ENCODE measurements around the gene IL1R1.
A peak's percentile ranks its signal among the peaks of the same experiment; 100 is the strongest.
"Not testable (repeated sequence)": the region's sequence is repeated elsewhere in the genome, so short reads cannot be mapped to it uniquely, and the experiment has no call there.

IL1R1 gene, protein sequence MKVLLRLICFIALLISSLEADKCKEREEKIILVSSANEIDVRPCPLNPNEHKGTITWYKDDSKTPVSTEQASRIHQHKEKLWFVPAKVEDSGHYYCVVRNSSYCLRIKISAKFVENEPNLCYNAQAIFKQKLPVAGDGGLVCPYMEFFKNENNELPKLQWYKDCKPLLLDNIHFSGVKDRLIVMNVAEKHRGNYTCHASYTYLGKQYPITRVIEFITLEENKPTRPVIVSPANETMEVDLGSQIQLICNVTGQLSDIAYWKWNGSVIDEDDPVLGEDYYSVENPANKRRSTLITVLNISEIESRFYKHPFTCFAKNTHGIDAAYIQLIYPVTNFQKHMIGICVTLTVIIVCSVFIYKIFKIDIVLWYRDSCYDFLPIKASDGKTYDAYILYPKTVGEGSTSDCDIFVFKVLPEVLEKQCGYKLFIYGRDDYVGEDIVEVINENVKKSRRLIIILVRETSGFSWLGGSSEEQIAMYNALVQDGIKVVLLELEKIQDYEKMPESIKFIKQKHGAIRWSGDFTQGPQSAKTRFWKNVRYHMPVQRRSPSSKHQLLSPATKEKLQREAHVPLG

DNA sequence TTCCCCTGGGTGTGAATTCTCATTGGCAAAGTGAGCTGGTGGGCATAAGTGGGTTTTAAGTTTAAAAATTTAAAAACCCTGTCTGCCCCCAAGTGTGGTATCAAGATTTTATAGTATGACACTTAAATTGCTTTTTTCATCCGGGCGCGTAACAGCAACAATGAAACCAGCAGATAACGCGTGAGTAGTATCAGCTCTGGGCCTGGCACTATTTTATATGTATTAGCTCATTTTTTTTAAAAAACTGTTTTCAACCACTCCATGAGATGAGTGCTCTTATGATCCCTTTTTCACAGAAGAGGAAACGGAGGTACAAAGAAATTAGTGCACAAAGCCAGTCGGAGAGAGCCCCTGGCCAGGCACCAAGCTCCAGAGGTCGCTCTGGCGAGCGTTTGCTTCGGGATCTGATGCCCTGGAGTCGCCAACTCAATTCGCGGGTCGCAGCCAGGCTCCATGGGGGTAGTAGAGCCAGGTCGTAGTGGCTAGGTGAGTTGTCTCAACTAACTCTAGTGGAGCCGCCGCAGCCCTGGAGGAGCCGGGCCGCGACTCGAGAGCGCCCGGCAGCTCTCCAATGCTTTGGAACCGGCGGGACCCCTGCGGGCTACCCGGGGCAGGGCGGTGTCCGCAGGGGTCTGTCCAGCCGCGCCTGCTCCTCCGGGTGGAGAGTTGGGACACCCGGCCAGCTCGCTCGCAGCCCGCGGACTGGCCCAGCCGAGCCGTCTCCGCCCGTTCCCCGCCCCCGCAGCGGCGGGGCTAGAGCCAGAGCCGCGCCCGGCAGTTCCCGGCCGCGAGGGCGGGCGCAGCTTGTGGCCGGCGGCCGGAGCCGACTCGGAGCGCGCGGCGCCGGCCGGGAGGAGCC is at the start of gene IL1R1:
Gene IL1R1 (plus strand): TSS at position 777 of the 859 bp plus-strand sequence. CDS start 14,979 bp downstream, outside the sequence.
- DNase-seq = no peak

DNA sequence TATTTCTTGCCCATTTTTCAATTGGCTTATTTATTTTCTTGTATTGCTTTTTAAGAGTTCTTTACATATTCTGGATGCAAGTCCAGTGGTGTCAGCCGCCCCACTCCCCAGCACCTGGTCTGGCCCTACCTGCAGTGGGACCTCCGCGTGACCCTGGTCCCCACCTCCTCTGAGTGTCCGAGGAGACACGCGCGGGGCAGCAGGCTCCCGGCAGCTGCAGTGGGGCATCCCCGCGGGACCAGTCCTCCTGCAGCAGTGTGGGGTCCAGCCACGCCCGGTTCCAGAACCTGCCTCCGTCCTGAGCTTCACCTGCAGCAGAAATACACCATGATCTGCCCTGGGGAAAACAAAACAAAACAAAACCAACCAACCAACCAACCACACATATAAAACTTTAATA is 48.9 kb upstream of the IL1R1 start:
- DNase-seq = no peak

DNA sequence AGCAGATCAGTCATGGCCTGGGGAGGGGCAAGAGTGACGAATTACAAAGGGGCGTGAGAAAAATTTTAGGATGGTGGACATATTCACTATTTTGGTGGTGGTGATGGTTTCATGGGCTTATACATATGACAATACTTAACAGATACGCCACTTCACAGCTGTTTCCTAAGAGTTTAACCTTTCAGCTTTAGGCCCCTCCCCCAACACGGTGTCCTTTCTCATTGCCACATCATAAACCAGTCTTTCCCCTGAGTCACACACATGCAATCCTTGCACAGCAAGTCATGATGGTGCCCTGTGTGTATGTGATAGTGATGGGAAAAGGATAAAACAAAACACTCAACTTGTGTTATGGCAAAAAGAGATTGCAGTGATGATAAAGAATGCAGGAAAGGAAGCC is 47.6 kb upstream of the IL1R1 start:
- no peak for DNase-seq

DNA sequence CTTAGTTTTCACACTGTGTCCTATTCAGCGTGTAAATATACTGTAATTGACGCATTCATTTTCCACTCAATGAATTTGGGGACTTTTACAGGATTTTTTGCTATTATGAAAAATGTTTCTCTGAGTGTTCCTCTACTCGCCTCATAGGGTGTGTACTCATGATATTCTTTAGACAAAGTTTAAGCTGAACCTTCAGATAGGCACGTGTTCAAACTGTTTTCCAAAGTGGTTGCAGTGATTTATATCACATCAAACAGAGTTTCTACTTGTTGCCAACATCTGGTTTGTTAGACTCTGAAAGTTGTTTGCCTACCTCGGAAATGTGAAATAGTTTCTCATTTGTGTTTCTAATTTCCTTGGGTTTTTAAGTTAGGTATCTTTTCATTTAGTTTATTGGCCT is 46.4 kb upstream of the IL1R1 start:
- DNase-seq = no peak

DNA sequence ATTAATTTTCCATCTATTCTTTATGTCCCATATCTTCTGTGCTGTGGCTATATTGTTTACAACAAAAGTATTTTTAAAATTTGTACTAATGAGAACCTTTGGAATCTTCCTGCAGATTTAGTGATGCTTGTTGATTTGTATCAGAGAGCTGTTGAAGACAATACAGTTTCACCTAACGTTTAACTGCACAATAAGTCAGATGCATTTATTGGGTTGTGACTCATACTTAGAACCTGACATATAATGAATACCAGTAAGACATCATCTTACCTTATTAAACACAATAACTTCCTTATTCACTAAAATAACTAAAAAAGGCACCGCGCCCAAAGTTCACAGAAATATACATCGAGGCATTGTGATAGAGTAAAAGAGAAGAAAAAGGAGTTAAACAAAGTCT is 43.8 kb upstream of the IL1R1 start:
- DNase-seq = no peak

DNA sequence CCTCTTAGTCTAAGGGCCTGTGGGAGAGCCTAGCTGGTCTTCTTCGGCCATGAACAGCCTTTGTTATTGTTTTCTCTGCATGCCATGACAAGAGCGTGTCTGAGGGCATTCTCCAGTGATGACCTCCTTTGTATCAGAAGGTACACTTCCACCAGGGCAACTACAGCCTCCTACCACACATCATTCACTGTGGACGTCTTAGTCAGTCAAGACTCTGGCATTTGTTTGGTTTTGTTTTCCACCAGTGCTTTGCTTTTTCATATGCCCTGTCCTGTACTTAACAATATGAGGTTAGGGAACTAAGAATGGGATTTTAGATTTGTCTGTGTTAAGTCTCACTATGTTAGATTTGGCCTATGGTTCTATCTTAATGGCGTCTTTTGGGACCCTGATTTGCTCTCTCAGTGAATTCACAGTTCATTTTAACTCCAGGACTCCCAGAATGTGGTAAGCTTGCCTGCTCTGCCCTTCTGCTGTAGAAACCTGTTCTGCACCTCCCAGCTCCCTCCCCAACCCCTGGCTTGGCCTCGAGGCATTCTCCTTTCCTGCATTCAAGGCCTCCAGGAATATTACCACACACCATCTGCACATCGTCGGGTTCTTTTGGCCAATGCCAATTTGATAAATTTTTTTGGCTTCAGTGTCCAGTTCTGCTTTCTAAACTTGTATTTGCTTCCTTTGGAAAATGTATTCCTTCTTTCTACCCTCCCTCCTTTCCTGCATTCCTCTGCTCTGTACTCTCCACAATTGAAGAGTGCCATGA is 42.8 kb upstream of the IL1R1 start:
- DNase-seq = no peak

DNA sequence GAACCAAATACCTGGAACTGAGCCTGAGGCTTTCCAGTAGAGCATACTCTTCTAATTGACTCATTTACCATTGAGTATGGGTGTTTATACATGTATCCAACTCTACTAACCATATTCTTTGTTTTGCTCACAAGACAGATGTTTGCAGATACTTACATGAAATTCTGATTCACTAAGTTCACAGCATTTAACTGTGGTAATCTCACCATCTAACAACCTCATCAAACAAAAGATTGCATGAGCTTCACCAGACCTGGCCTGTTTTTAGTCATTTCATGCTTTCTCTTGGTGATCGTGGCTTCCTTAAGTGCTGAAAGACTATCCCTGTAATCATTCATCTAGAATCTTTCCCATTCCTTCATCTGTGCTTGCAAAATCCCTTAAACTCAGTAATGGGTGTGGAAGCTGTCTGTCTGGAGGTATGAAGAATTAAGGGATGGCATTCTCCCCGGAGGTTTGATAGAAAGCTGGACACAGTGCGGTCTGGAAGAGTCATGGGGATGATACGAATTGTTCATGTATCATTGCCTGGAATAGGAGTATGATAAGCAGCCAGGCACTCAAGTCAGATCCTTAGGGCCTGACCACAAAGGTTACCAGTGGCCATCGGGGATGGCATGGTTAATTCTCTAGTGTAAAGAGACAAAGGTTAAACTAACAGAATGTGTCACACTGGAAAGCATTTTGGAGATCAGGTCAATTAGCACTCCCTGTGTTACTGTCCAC is 42.0 kb upstream of the IL1R1 start:
- no peak for DNase-seq

DNA sequence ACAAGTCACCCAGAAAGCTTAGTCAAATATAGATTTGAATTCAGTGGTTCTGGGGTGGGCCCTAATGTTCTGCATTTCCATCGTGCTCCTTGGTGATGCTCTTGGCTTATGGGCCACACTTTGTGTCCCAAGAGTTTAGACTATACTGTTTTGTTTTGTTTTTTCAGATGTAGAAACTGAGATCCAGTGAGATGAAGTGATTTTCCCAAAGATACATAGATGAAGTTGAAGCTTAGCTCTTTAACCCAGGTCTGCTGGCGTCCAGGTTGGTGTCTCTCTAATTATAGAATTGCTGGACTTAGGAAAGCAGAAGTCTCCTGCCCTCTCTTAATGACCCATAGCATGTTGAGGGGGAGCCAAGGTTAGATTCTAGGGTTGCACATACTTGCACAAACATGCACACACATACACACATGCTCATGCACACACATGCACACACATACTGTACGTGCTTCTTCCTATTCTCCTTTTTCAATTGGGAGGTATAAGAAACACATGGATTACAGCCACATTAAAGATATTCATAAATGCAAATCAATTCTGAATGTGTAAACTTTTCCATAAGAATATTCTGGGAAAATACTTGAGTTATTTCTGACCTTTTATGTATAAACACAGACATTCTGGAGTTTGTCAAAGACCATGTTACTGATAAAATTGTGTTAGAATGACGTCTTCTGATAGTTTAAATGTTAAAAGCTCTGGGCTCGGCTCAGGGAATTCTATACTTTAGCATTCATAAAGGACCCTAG is 41.3 kb upstream of the IL1R1 start:
- DNase-seq = no peak

DNA sequence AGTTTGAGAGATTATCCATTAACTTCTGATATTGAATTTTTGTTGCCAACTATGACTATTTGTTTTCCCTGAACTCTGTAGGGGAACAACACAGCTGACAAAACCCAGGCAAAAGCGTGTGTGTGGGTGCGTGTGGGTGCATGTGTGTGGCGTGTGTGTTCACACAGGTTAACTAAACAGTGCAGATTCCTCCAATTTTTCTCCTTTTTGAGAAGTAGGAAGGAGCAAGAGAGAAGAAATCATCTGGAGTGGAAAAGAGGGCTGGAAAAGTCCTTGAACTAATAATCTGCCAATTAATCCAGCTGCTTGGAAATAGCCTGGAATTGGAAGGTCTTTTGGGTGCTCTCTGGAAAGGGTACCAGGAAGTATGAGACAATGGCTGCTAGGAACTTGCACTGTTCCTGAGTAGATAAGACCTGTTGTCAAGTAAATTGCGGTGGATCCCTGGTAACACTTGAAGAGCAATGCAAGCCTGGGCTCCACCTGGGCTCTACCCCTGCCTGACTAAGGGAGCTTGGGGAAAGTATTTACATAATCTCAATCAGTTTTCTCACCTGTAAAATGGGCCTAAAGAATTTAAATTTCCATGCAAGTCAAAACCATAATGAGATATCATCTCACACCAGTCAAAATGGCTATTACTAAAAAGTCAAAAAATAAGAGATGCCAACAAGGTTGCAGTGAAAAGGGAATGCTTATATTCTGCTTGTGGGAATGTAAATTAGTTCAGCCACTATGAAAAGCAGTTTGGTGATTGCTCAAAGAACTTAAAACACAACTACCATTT is 40.5 kb upstream of the IL1R1 start:
- DNase-seq = no peak

DNA sequence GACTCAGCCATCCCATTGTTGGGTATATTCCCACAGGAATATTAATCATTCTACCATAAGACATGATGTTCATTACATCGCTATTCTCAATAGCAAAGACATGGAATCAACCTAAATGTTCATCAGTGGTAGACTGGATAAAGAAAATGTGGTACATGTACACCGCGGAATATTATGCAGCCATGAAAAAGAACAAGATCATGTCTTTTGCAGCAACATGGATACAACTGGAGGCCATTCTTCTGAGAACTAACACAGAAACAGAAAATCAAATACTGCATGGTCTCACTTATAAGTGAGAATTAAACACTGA is 40.0 kb upstream of the IL1R1 start:
- DNase-seq = not testable (repeated sequence)

DNA sequence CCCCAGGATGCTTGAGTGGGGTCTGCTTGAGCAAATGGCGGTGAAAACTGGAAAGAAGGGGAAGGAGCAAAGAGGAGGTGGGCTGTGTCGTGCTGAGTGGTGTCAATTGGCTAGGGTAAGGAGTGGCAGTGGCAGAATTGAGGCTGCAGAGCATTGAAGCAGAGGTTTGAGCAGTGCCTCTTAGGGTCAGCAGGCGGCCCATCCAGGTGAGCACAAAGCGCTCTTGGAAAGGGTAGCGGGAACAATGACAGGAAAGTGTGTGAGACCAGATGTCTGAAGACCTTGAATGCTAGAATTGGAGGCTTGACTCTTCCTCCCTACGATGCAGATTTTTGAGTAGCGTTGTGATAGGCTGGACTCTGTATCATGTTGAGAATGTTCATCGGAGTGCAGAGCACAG is 39.3 kb upstream of the IL1R1 start:
- DNase-seq = no peak

DNA sequence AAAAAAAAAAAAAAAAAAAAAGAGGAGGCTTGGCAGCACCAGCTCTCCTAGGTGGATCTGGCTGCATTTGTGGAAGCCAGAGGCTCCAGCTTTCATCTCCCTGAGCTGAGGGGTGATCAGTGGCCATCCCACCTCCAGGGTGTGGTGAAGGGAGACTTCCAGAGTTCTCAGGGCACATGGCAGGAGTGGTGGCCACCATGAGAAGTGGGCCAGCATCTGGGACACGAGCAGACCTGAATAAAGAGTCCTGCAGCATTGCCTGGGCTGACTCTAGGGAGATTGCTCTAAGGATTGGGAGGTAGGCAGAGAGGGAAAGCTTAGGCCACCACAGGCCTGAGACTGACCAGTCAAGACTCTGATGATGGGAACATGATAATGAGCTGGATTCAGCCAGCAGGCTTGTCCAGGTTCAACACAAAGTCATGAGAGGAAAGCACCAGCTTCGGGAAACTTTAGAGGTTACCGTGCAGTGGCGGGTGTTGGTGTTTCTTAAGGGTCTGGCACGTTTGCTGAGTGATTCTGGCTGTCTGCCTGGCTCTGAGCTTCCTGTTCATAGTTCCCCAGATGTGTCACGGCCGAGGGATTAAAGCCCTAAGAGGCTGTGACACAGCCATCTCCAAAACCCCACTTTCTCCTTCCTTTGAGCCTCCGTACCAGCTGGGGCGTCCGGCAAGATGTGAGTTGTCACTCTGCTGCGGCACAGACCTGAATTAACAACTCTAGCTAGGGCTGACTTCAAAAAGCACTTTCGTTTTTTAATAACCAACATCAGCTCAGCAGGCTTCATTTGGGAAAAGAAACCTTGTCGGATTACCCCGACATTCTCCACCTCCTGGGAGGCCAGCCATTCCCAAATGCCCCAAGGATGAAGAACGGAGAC is 38.3 kb upstream of the IL1R1 start:
- peak; percentile 23 for DNase-seq

DNA sequence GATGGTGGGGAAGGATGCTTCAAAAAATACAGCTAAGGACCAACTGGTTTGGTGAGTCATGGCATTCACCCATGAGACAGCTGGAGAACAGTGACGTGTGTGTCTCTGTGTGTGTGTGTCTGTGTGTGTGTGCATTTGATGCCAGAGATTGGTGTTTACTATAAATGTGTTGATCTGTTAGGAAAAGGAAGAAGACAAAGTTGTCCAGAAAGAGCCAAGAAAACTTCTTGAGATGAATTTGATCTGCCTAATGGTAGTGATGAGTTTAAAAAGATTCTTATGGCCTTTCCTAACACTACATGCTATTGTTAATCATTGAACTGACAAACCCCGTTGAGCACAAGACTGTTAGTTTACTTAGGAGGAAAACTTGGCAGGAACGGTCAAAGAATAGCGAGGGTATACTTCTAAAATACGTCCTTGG is 36.4 kb upstream of the IL1R1 start:
- DNase-seq = no peak

DNA sequence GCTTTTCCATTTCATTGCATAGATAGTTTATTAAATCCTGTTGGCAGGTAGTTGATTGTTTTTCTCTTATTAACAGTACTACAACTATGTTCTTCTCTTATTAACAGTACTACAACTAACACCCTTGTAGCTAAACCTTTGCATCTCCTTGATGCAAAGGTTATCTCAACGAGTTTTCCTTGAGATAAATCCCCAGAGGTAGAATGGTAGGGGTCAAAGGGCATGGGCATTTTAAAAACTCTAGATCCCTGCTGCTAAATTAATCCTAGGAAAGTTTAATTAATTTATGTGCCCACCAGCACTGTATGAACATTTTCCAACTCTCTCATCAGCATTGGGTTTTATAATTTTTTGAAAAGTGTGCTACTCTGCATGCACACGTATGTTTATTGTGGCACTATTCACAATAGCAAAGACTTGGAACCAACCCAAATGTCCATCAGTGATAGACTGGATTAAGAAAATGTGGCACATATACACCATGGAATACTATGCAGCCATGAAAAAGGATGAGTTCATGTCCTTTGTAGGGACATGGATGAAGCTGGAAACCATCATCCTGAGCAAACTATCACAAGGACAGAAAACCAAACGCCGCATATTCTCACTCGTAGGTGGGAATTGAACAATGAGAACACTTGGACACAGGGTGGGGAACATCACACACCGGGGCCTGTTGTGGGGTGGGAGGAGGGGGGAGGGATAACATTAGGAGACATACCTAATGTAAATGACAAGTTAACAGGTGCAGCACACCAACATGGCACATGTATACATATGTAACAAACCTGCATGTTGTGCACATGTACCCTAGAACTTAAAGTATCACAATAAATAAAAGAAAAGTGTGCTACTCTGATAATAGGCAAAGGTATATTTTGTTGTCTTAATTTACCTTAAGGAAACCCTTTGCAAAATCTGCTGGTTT is 35.5 kb upstream of the IL1R1 start:
- not testable (repeated sequence) for DNase-seq

DNA sequence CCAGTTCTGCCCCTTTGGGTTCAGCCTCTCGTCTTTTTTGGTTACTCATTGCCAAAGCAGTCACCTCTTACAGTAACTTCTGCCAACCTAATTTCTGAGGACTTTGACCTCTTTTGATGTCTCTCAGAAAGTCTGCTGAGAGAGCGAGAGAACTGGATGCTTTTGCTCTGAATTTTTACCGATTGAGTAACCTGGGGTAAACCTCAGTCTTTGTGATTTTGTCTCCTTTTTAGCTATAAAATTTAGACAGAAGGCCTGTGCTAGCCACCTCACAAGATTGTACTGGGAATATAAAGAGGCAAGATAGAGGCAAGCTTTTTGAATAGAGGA is 34.8 kb upstream of the IL1R1 start:
- no peak for DNase-seq

DNA sequence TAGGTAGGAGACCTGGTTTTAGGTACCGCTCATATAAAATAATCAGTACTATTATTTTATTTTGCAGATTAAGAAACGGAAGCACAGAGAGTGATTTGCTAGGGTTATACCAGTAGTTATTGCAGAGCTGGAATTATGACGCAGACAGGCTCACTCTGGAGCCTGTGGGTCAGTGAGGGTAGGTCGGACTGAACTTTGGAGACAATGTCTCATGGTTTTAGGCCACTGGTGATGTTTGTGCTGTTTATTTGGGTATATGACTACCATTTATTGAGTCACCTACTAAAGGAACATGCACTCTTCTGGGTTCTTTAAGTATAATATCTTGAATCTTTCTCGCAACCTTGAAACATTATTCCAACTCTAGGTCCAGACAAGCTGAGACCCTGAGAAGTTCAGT is 33.5 kb upstream of the IL1R1 start:
- DNase-seq = no peak

DNA sequence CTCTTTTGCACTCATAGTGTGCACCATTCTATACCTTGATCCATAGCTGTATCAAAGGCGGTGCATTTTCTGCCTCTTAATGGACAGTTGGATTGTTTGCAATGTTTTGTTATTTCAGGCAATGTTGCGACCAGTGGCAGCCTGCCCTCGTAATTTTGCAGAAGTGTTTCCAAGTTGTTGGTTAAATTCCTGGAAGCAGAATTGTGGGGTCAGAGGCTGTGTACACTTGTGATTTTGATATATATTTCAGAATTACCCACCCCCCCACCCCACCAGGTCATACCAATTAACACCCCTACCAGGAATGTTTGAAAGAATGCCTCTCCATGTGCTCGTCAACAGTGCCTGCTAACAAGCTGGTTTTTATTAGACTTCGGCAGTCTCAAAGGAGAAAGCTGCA is 32.4 kb upstream of the IL1R1 start:
- DNase-seq = no peak

DNA sequence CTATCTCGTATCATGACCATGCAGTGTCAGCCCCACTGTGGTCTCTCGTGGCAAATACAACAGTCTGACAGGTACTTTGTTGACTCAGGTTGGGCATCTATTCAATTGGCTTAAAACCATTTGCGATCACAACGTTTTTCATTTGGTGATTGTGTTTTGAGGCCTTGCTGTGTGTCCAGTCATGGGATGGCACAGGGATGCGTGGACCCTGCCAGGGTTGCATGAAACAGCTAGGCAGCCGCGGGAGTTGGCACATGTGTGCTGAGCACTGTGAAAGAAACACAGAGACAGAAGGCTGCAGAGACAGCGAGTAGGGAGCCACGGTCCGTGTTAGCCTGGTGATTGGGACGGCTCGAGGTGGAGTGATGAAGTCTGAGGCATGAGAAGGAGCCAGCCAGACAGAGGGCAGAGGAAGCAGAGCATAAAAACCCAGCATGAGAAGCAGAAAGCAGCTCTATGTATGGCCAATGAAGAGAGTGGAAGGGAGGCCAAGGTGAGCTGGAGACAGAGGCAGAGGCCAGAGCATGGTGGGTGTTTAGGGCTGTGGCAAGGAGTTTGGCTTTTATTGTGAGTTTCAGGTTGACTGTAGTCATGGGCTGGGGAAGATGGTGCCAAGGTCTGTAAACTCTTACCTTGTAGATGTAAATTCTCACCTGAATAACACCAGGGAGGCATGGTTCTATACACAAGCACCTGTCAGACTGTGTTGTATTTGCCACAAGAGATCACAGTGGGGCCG is 31.8 kb upstream of the IL1R1 start:
- no peak for DNase-seq

Measured in activated effector memory CD4-positive, alpha-beta T cell treated with Interleukin-2 at 50 U/mL for 16 hours (primary cell).